Bladder microvascular endothelial cell (primary cell): ENCODE data around the gene C5orf15. TPM values are rescaled to one million over a fixed set of nuclear protein-coding genes. Genes with fewer than 3 reads are reported as not detected.

Experiments used
- total RNA-seq: library from RNA; depleted of rRNA; stranded (reverse); fragments of >200 nt; gene quantifications from 2 replicates; pipeline ENCODE4 v1.2.3, GENCODE V29; 2014

The C5orf15 gene
- 16.0 and 34.5 TPM in 2 replicates for total RNA-seq

DNA sequence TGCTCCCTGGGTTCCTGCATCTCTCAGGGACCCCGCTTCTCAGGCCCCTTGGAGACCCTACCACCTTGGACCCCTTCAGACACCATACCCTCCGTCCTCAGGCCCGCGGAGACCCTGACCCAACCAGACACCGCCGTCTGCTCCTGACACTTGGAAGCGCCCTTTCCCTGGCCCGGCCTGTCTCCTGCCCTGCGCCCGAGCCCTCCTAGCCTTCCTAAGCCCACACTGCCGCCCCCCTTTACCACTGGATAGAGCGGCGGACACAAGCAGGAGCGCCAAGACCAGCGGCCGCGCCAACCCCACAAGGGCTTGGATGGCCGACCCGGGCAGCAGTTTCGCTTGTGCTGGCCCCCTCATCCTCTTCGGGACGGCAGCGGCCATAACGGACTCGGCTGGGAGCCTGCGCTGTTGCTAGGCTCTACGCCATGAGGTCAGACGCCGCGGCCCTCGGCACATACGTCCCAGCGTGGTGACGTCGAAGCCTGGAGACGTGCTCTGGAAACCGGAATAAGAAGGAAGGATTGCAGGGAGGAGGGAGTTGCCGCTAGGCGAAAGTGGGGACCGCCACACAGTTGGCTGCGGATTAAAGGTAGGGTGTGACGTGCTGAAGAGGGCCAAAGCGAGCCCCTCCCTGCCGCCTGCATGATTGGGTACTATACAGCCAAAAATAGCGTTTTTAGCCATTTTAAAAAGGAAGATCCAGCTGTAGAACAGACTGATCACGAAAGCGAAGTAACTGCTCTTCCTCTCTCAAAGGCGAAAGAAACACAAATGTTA lies at the start of gene C5orf15:
TSS of gene C5orf15 (minus strand) at position 422 of the 777 bp plus-strand sequence. CDS start at position 381, 41 bp downstream.

DNA sequence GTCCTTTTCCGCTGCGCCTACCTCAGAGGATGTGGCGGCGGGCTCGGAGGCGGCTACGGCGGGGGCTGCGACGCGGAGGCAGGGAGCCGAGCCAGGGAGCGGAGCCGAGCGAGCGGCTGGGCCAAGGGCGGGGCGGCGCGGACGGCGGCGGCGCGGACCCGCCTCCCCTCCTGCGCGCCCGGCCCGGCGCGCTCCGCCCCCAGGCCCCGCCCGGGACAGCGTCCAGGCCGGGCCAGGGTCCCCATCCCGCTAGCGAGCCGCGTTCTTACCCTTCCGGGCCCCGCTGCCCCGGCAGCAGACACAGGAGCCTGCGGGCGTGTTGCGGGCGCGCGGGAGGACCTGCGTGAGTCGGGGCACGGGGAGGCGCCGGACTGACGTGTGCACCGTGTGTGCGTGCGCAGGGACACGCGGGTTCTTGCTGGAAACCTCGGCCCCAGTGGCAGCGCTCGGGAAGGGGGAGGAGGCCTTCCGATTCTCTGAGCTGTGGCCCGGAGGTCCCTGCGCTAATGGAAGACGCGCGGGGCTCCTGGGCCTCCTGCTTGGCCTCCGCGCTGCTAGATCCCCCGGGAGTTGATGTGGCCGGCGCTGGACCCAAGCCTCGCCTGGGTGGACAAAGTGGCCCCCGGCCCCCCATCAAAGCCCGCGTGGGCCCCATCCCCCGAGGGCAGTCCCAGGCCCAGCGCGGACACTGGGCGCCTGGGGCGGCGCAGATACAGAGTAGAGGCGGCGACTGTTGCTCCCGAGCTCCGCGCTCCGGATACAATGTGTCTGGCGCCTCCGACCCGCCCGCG lies 36.4 kb upstream of the C5orf15 start, which contains the start of gene VDAC1:
TSS of gene VDAC1 (minus strand) at position 350 of the 791 bp plus-strand sequence. CDS start 11,963 bp downstream, outside the sequence.

Other genes starting within 250 kb of the C5orf15 start
- 195 and 317 TPM in 2 replicates for gene VDAC1, start 36.4 kb upstream of the C5orf15 start, total RNA-seq
- gene TCF7, start 146.1 kb upstream of the C5orf15 start, total RNA-seq, result 0.16 and 0.31 TPM in 2 replicates
- 124 and 322 TPM in 2 replicates for gene SKP1, start 208.3 kb upstream of the C5orf15 start, total RNA-seq